DOHH2 (cell line): ENCODE results near the gene ARHGAP11B.
A peak's percentile ranks its signal among the peaks of the same experiment; 100 is the strongest.
"Not testable (repeated sequence)": the region's sequence is repeated elsewhere in the genome, so short reads cannot be mapped to it uniquely, and the experiment has no call there.

Experiments used
- H3F3A ChIP-seq: fragments of 200-600 bp; sonication (generic), shearing (Covaris generic); 2 replicates; pipeline ENCODE4 v1.6.0; 2016; ENCODE audit warnings: antibody characterized with exemption, mild to moderate bottlenecking; ENCODE audit not compliant: control insufficient read depth, insufficient read depth
- H3K27ac ChIP-seq: fragments of 200-600 bp; sonication (generic); 2 replicates; pipeline ENCODE4 v1.5.1; 2014; ENCODE audit warnings: low read depth, mild to moderate bottlenecking, low read length, moderate library complexity
- H3K27me3 ChIP-seq: fragments of 200-600 bp; sonication (generic); 2 replicates; pipeline ENCODE4 v1.6.1; 2014; ENCODE audit warnings: mild to moderate bottlenecking, low read length, mixed read lengths; ENCODE audit not compliant: control insufficient read depth
- H3K36me3 ChIP-seq: fragments of 200-600 bp; sonication (generic); 2 replicates; pipeline ENCODE4 v1.6.1; 2014; ENCODE audit warnings: mild to moderate bottlenecking, low read length, moderate library complexity, mixed read lengths; ENCODE audit not compliant: control insufficient read depth
- H3K4me1 ChIP-seq: fragments of 200-600 bp; sonication (generic); 2 replicates; pipeline ENCODE4 v1.6.1; 2014; ENCODE audit warnings: mild to moderate bottlenecking, low read length, mixed read lengths; ENCODE audit not compliant: control insufficient read depth
- H3K4me2 ChIP-seq: fragments of 200-600 bp; sonication (generic); 2 replicates; pipeline ENCODE4 v1.6.0; 2014; ENCODE audit warnings: mild to moderate bottlenecking, low read length, moderate library complexity
- H3K4me3 ChIP-seq: fragments of 200-600 bp; sonication (generic); 2 replicates; pipeline ENCODE4 v1.5.1; 2014; ENCODE audit warnings: mild to moderate bottlenecking, low read length, mixed read lengths
- H3K79me2 ChIP-seq: fragments of 200-600 bp; sonication (generic); 2 replicates; pipeline ENCODE4 v1.6.1; 2014; ENCODE audit warnings: mild to moderate bottlenecking, low read length, mixed read lengths; ENCODE audit not compliant: control insufficient read depth
- H3K9me2 ChIP-seq: fragments of 200-600 bp; sonication (generic); replicated peaks from 2 replicates; pipeline ENCODE4 v1.6.1; 2014; ENCODE audit warnings: mild to moderate bottlenecking, low read length, mixed read lengths; ENCODE audit not compliant: control insufficient read depth
- H3K9me3 ChIP-seq: fragments of 200-600 bp; sonication (generic); 2 replicates; pipeline ENCODE4 v1.6.1; 2014; ENCODE audit warnings: antibody characterized with exemption, low read length, mixed read lengths; ENCODE audit not compliant: control insufficient read depth, insufficient read depth
- H4K20me1 ChIP-seq: fragments of 200-600 bp; sonication (generic); 2 replicates; pipeline ENCODE4 v1.6.0; 2014; ENCODE audit warnings: low read depth, mild to moderate bottlenecking, antibody characterized with exemption, low read length, moderate library complexity; ENCODE audit not compliant: control insufficient read depth, insufficient read depth
- CTCF ChIP-seq: fragments of 200-600 bp; sonication (generic); IDR thresholded peaks from one replicate; pipeline ENCODE4 v1.5.1; 2014; ENCODE audit warnings: antibody characterized with exemption, mild to moderate bottlenecking, low read depth, low read length; ENCODE audit not compliant: poor library complexity, severe bottlenecking
- EZH2phosphoT487 ChIP-seq: fragments of 200-600 bp; sonication (generic); IDR thresholded peaks from 2 replicates; pipeline ENCODE4 v1.6.1; 2017; ENCODE audit warnings: borderline replicate concordance, mild to moderate bottlenecking, antibody characterized with exemption, low read length, moderate library complexity, mixed read lengths

The ARHGAP11B gene

GRCh38 chr15:30626632-30627031, 704 bp downstream of the ARHGAP11B start:
- H3K79me2 ChIP-seq, result peaks cover 61% of the 10 kb centered on the region
- not testable (repeated sequence) for H3F3A ChIP-seq, H4K20me1 ChIP-seq, H3K9me2 ChIP-seq, H3K27me3 ChIP-seq, H3K9me3 ChIP-seq
- H3K4me2 ChIP-seq, result peak overlapping the region; percentile 68
- peaks cover 25% of the 10 kb centered on the region for H3K36me3 ChIP-seq
- H3K4me1 ChIP-seq, result peaks cover 14% of the 10 kb centered on the region
- peak overlapping the region; percentile 89 for H3K4me3 ChIP-seq
- H3K27ac ChIP-seq, result peak overlapping the region; percentile 85

GRCh38 chr15:30650012-30650929, 24.3 kb downstream of the ARHGAP11B start:
- H3K4me2 ChIP-seq, result no peak overlapping the region
- no peak overlapping the region for H3K27ac ChIP-seq
- no peak overlapping the region for H3K4me3 ChIP-seq
- TF ChIP-seq EZH2phosphoT487 (no peak), CTCF (no peak)
- H3K9me2 ChIP-seq, result no peaks in the 10 kb centered on the region
- no peaks in the 10 kb centered on the region; the same call in 1 of the 2 replicates for H4K20me1 ChIP-seq
- peaks cover 59% of the 10 kb centered on the region for H3K36me3 ChIP-seq
- peaks cover 8% of the 10 kb centered on the region; the same call in 1 of the 2 replicates for H3F3A ChIP-seq
- H3K4me1 ChIP-seq, result peaks cover 4% of the 10 kb centered on the region
- no peaks in the 10 kb centered on the region for H3K27me3 ChIP-seq
- peaks cover 27% of the 10 kb centered on the region for H3K79me2 ChIP-seq
- H3K9me3 ChIP-seq, result no peaks in the 10 kb centered on the region

GRCh38 chr15:30661154-30661553, 35.2 kb downstream of the ARHGAP11B start:
- not testable (repeated sequence) for H3K4me1 ChIP-seq, H3K9me2 ChIP-seq, H3K4me3 ChIP-seq, H3K27ac ChIP-seq, H3K9me3 ChIP-seq, H3F3A ChIP-seq, H3K27me3 ChIP-seq, H3K4me2 ChIP-seq, H4K20me1 ChIP-seq
- peaks cover 78% of the 10 kb centered on the region for H3K36me3 ChIP-seq
- peaks cover 26% of the 10 kb centered on the region for H3K79me2 ChIP-seq
- TF ChIP-seq CTCF, result peak; percentile 50

GRCh38 chr15:30669621-30670020, 43.7 kb downstream of the ARHGAP11B start:
- H3F3A ChIP-seq, H3K4me3 ChIP-seq, H3K4me1 ChIP-seq, H4K20me1 ChIP-seq, H3K27me3 ChIP-seq, H3K9me3 ChIP-seq, H3K27ac ChIP-seq, H3K9me2 ChIP-seq, H3K79me2 ChIP-seq, H3K4me2 ChIP-seq: not testable (repeated sequence)
- H3K36me3 ChIP-seq, result peaks cover 66% of the 10 kb centered on the region
